ENCODE measurements around the gene SLX4IP.

The SLX4IP gene

DNA sequence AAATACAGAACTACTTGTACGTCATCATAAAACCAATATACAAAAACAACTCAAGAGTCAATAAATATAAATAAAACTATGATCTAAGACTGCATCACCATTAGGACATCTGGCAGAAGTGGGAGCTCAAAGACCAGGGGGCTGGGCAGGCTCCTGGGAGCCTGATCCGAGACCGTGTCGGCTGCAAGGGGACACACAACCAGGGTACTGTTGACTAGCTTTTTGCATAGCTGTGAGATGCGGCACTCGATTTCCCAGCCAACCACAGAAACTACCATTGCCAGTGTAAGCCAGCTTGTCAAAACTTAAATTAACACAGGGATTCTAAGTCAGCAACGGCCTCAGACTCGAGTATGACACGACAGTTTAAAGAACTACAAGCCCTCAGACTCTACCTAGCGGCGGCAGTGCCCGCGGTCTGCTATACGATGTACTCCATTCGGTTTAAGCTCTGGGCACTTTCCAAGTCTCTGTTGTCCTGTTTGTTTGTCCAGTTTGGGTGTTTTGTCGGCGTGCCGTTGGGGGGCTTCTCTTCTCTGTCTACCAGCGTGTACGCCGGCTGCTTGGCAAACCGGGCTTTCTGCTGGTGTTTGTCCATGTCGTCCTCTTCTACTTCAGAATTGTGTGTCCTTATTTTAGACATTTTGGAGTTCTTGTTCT lies 204.1 kb downstream of the SLX4IP start:
- Histone ChIP-seq H3K9me3 (ENCODE audit: insufficient read depth, low read length) (no peaks in the 10 kb centered on the region), H3K4me3 (ENCODE audit: low read length) (no peak overlapping the region), H2AFZ (ENCODE audit: low read depth, low read length) (no peak overlapping the region), H3K4me2 (ENCODE audit: low read length) (no peak overlapping the region), H3K9ac (ENCODE audit: low read length) (no peak overlapping the region), H3K27ac (ENCODE audit: low read length) (no peak overlapping the region), H3K36me3 (replicated peaks; ENCODE audit: low read depth, low read length) (no peaks in the 10 kb centered on the region), H3K79me2 (ENCODE audit: low read length) (no peaks in the 10 kb centered on the region), H3K4me1 (ENCODE audit: low read length) (no peaks in the 10 kb centered on the region), H4K20me1 (ENCODE audit: insufficient read depth, low read length) (no peaks in the 10 kb centered on the region), H3K27me3 (ENCODE audit: low read depth, low read length) (no peaks in the 10 kb centered on the region)
- no peak for TF ChIP-seq EZH2phosphoT487 (IDR thresholded peaks at IDR 0.05; ENCODE audit: low read depth)
- TF ChIP-seq, protein P1, sequence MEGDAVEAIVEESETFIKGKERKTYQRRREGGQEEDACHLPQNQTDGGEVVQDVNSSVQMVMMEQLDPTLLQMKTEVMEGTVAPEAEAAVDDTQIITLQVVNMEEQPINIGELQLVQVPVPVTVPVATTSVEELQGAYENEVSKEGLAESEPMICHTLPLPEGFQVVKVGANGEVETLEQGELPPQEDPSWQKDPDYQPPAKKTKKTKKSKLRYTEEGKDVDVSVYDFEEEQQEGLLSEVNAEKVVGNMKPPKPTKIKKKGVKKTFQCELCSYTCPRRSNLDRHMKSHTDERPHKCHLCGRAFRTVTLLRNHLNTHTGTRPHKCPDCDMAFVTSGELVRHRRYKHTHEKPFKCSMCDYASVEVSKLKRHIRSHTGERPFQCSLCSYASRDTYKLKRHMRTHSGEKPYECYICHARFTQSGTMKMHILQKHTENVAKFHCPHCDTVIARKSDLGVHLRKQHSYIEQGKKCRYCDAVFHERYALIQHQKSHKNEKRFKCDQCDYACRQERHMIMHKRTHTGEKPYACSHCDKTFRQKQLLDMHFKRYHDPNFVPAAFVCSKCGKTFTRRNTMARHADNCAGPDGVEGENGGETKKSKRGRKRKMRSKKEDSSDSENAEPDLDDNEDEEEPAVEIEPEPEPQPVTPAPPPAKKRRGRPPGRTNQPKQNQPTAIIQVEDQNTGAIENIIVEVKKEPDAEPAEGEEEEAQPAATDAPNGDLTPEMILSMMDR (IDR thresholded peaks at IDR 0.05; ENCODE audit: low read depth, low read length) = no peak

DNA sequence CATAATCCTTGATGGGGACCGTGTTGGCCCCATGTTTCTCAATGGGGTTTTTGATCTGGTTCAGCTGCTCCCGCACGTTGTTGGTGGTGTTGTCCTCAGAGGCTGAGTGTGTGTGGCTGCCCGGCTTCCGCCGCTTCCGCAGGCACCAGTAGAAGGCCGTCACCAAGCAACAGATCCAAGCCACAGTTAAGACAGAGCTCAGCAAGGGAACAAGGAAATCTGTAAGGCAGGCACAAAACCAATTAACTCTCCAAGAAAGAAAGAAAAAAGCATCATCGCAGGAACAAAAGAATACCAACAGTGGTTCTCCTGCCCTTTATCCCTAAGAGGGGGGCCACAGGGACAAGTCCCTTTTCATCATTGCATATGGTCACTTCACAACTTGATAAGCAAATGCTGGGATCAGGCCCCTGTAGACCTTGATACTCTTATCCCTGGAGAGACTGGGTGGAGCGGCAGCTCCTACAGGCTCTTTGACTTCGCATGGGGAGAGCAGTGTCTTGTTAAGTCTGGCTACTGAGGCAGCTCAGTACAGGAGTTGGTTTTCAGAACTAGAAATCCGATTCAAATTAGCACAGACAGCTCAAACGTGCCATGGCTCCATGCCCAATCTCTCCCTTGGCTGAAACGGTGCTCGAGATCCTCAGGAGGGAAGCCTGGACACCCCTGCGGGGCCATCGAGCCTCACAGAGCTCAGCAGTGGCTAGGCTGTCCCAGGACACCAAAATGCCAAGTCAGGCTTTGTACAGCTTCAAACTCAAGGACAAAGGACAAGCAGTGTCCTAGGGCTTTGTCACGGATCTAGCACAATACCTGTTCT lies 204.8 kb downstream of the SLX4IP start:
- Histone ChIP-seq H3K9ac (ENCODE audit: low read length) (no peak overlapping the region), H3K9me3 (ENCODE audit: insufficient read depth, low read length) (no peaks in the 10 kb centered on the region), H3K27me3 (ENCODE audit: low read depth, low read length) (no peaks in the 10 kb centered on the region), H3K4me2 (ENCODE audit: low read length) (no peak overlapping the region), H3K79me2 (ENCODE audit: low read length) (no peaks in the 10 kb centered on the region), H2AFZ (ENCODE audit: low read depth, low read length) (no peak overlapping the region), H3K27ac (ENCODE audit: low read length) (no peak overlapping the region), H4K20me1 (ENCODE audit: insufficient read depth, low read length) (no peaks in the 10 kb centered on the region), H3K4me3 (ENCODE audit: low read length) (no peak overlapping the region), H3K4me1 (ENCODE audit: low read length) (no peaks in the 10 kb centered on the region), H3K36me3 (replicated peaks; ENCODE audit: low read depth, low read length) (no peaks in the 10 kb centered on the region)
- no peak for TF ChIP-seq EZH2phosphoT487 (IDR thresholded peaks at IDR 0.05; ENCODE audit: low read depth)
- TF ChIP-seq, protein P1 (IDR thresholded peaks at IDR 0.05; ENCODE audit: low read depth, low read length) = no peak

DNA sequence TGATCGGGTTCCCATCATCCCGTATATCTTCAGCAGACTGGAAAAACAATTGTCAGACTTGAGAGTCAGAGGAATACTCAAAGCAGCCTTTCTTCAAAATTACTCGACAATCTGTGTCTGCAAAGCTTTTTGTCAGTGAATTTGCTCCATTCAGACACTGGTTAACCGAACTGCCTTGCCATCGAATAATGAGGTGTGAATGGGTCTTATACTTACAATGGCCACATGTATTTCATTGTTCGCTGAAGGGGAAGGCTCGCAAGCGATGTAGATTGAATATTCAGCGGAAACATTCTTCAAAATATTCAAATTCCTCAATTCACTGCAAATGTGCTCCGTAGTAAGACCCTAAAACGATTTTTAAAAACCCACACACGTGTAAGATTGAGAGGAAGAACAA lies 205.8 kb downstream of the SLX4IP start:
- Histone ChIP-seq H3K4me1 (ENCODE audit: low read length) (no peaks in the 10 kb centered on the region), H2AFZ (ENCODE audit: low read depth, low read length) (no peak overlapping the region), H3K27me3 (ENCODE audit: low read depth, low read length) (no peaks in the 10 kb centered on the region), H3K4me2 (ENCODE audit: low read length) (no peak overlapping the region), H3K9ac (ENCODE audit: low read length) (no peak overlapping the region), H3K36me3 (replicated peaks; ENCODE audit: low read depth, low read length) (no peaks in the 10 kb centered on the region), H3K4me3 (ENCODE audit: low read length) (no peak overlapping the region), H4K20me1 (ENCODE audit: insufficient read depth, low read length) (no peaks in the 10 kb centered on the region), H3K79me2 (ENCODE audit: low read length) (no peaks in the 10 kb centered on the region), H3K27ac (ENCODE audit: low read length) (no peak overlapping the region), H3K9me3 (ENCODE audit: insufficient read depth, low read length) (no peaks in the 10 kb centered on the region)
- no peak for TF ChIP-seq EZH2phosphoT487 (IDR thresholded peaks at IDR 0.05; ENCODE audit: low read depth)
- TF ChIP-seq, protein P1 (IDR thresholded peaks at IDR 0.05; ENCODE audit: low read depth, low read length) = no peak

DNA sequence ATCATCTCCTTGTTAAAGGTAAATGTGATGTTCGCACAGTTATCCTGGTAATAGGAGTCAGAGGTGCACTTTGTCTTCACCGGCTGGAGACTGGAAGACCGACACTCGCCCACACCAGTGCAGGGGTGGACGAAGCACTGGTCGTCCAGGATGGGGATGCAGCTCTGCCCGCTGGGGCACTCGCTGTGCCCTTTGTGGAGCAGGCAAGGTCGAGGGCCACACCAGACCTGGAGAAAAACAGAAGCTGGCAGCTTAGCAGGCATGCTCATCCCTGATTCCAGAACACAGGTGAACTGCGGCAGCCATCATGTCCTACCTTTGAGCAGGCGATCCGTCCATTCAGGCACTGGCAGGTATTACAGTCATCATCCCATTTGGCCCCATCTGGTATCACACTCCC lies 206.4 kb downstream of the SLX4IP start:
- Histone ChIP-seq H2AFZ (ENCODE audit: low read depth, low read length) (no peak overlapping the region), H3K9ac (ENCODE audit: low read length) (no peak overlapping the region), H3K4me2 (ENCODE audit: low read length) (no peak overlapping the region), H3K27me3 (ENCODE audit: low read depth, low read length) (no peaks in the 10 kb centered on the region), H3K27ac (ENCODE audit: low read length) (no peak overlapping the region), H3K4me1 (ENCODE audit: low read length) (no peaks in the 10 kb centered on the region), H3K9me3 (ENCODE audit: insufficient read depth, low read length) (no peaks in the 10 kb centered on the region), H3K79me2 (ENCODE audit: low read length) (no peaks in the 10 kb centered on the region), H3K36me3 (replicated peaks; ENCODE audit: low read depth, low read length) (no peaks in the 10 kb centered on the region), H4K20me1 (ENCODE audit: insufficient read depth, low read length) (no peaks in the 10 kb centered on the region), H3K4me3 (ENCODE audit: low read length) (no peak overlapping the region)
- no peak for TF ChIP-seq EZH2phosphoT487 (IDR thresholded peaks at IDR 0.05; ENCODE audit: low read depth)
- TF ChIP-seq, protein P1 (IDR thresholded peaks at IDR 0.05; ENCODE audit: low read depth, low read length) = no peak
